A549 (cell line): ENCODE data around the gene SETBP1. TPM values are rescaled to one million over a fixed set of nuclear protein-coding genes. Genes with fewer than 3 reads are reported as not detected.

ENCODE experiments used
- ATAC-seq, 2 experiments: fragments of 200-7000 bp in 1 of 2; fragments of >200 bp in 1 of 2; cut with Nextera tagmentation in 1 of 2; cut with Tn5 transposase in 1 of 2; 3 replicates each; pipeline versions ENCODE4 v1.8.0 to v1.9.1; 2018 to 2020; ENCODE audit warnings: mild to moderate bottlenecking in 1 of 2, moderate library complexity in 1 of 2
- CTCF ChIA-PET: fragments of 300-600 bp; sonication (Branson Sonifier 250); formaldehyde crosslinking; extraction: SDS; loops from one replicate; lab custom pipeline; 2021; ENCODE audit warnings: antibody characterized with exemption, inconsistent platforms; lab: Yijun Ruan, JAX
- POLR2A ChIA-PET: fragments of 350-600 bp; formaldehyde crosslinking; extraction: SDS; loops from one replicate; lab custom pipeline; 2021; ENCODE audit warnings: antibody characterized with exemption, inconsistent platforms; lab: Yijun Ruan, JAX
- DNase-seq, 2 experiments: peaks; one replicate each; pipeline versions ENCODE4 v3.0.0 to v3.0.0-alpha.2; 2011 to 2016; ENCODE audit warnings: low read depth in 1 of 2, low spot score in 1 of 2
- FAIRE-seq: peaks from 2 replicates; lab custom pipeline; 2011; peaks lifted over from hg19 to GRCh38; lab: Jason Lieb, UNC
- H3K27ac ChIP-seq, 2 experiments: fragments of >200 bp; sonication (Bioruptor Twin); formaldehyde crosslinking; 3 replicates each; pipeline ENCODE4 v1.5.1; 2016 to 2017
- H3K4me1 ChIP-seq: fragments of >200 bp; sonication (Bioruptor Twin); formaldehyde crosslinking; 3 replicates; pipeline ENCODE4 v1.6.1; 2016
- H3K4me2 ChIP-seq: fragments of >200 bp; sonication (Bioruptor Twin); formaldehyde crosslinking; 3 replicates; pipeline ENCODE4 v1.6.1; 2016
- H3K4me3 ChIP-seq: fragments of >200 bp; sonication (Bioruptor Twin); formaldehyde crosslinking; 3 replicates; pipeline ENCODE4 v1.5.1; 2016
- H3K9me3 ChIP-seq: fragments of >200 bp; sonication (Bioruptor Twin); formaldehyde crosslinking; 3 replicates; pipeline ENCODE4 v1.6.1; 2016
- CBX2 ChIP-seq: fragments of 200-600 bp; sonication (generic); IDR thresholded peaks from 2 replicates; pipeline ENCODE4 v1.6.1; 2016; ENCODE audit warnings: low read depth, mild to moderate bottlenecking, borderline replicate concordance
- CBX8 ChIP-seq: fragments of 200-600 bp; sonication (generic); IDR thresholded peaks from 2 replicates; pipeline ENCODE4 v1.6.1; 2016
- EHF ChIP-seq: fragments of 250-450 bp; sonication (Bioruptor Pico); IDR thresholded peaks from 2 replicates; pipeline ENCODE4 v1.5.0; 2020; ENCODE audit warnings: mild to moderate bottlenecking
- FOSL2 ChIP-seq, 2 experiments: fragments of 450-650 bp in 1 of 2; fragments of >200 bp in 1 of 2; sonication (Bioruptor Twin) in 1 of 2; formaldehyde crosslinking; IDR thresholded peaks; 2 replicates each; pipeline versions ENCODE4 v1.5.0 to v1.6.1; 2016 to 2020; ENCODE audit warnings: mild to moderate bottlenecking in 1 of 2, moderate library complexity in 1 of 2
- FOXS1 ChIP-seq: fragments of 250-450 bp; sonication (Bioruptor Pico); IDR thresholded peaks from 2 replicates; pipeline ENCODE4 v1.5.0; 2020; ENCODE audit warnings: mild to moderate bottlenecking, moderate library complexity
- GATA3 ChIP-seq: IDR thresholded peaks from 2 replicates; pipeline ENCODE4 v1.6.1; 2012; ENCODE audit warnings: borderline replicate concordance
- HDAC2 ChIP-seq: fragments of 200-600 bp; sonication (generic); IDR thresholded peaks from 2 replicates; pipeline ENCODE4 v1.6.1; 2016
- JUNB ChIP-seq: fragments of >200 bp; sonication (Bioruptor Twin); formaldehyde crosslinking; IDR thresholded peaks from 2 replicates; pipeline ENCODE4 v1.6.1; 2016
- NFE2L2 ChIP-seq: fragments of 150-350 bp; conservative IDR thresholded peaks from 2 replicates; pipeline ENCODE4 v1.6.1; 2014; ENCODE audit warnings: low read length
- NPAS2 ChIP-seq: fragments of 250-450 bp; sonication (Bioruptor Pico); IDR thresholded peaks from 2 replicates; pipeline ENCODE4 v1.8.0; 2022; ENCODE audit warnings: mild to moderate bottlenecking, moderate library complexity, borderline replicate concordance
- NR3C1 ChIP-seq: fragments of >200 bp; sonication (Bioruptor Twin); formaldehyde crosslinking; IDR thresholded peaks from 3 replicates; pipeline ENCODE4 v1.6.1; 2017
- PHF8 ChIP-seq: fragments of 200-600 bp; sonication (generic); IDR thresholded peaks from 2 replicates; pipeline ENCODE4 v1.6.1; 2016; ENCODE audit warnings: low read depth, mild to moderate bottlenecking, antibody characterized with exemption, moderate library complexity, borderline replicate concordance
- POLR2A ChIP-seq: IDR thresholded peaks from 2 replicates; pipeline ENCODE4 v1.6.1; 2012; ENCODE audit warnings: mild to moderate bottlenecking, low read length
- RCOR1 ChIP-seq: fragments of 150-350 bp; IDR thresholded peaks from 2 replicates; pipeline ENCODE4 v1.6.1; 2014; ENCODE audit warnings: antibody characterized with exemption, low read length, low read depth
- RNF2 ChIP-seq: fragments of 200-600 bp; sonication (generic); IDR thresholded peaks from 2 replicates; pipeline ENCODE4 v1.6.1; 2016; ENCODE audit warnings: low read depth, mild to moderate bottlenecking, antibody characterized with exemption, moderate library complexity, borderline replicate concordance
- ZC3H11A ChIP-seq: fragments of 450-650 bp; IDR thresholded peaks from 2 replicates; pipeline ENCODE4 v1.6.1; 2014; ENCODE audit warnings: antibody characterized with exemption, mild to moderate bottlenecking
- ZNF302 ChIP-seq: fragments of 250-450 bp; sonication (Bioruptor Pico); IDR thresholded peaks from 2 replicates; pipeline ENCODE4 v1.9.0; 2021; ENCODE audit warnings: inconsistent platforms, mild to moderate bottlenecking, moderate library complexity
- WGBS: methylation state at CpG from one replicate; pipeline ENCODE4 v1.1.6; 2017; ENCODE audit errors: missing lambda C conversion rate; 5-methylcytosine and 5-hydroxymethylcytosine counted together
- polyA plus RNA-seq, 4 experiments: library from polyadenylated mRNA; depleted of rRNA in 3 of 4; stranded (reverse); fragments of >200 nt; fragmentation: RNase III in 1 of 4; extraction: RNeasy Plus Mini Kit Qiagen cat#74134 plus additional on column Dnase treatment in 1 of 4; gene quantifications; 2 replicates in 3 of 4; 3 replicates in 1 of 4; pipeline ENCODE4 v1.2.3, GENCODE V29; 2011 to 2017
- TF ChIP-seq, protein P1 (sequence below): fragments of 150-350 bp; IDR thresholded peaks from 2 replicates; pipeline ENCODE4 v1.6.1; 2014; ENCODE audit warnings: low read depth, mild to moderate bottlenecking, low read length
- TF ChIP-seq, protein P2 (sequence below): IDR thresholded peaks from 2 replicates; pipeline ENCODE4 v1.6.1; 2012; ENCODE audit warnings: low read depth, borderline replicate concordance
- TF ChIP-seq, protein P3 (sequence below): fragments of 250-450 bp; sonication (Bioruptor Pico); IDR thresholded peaks from 2 replicates; pipeline ENCODE4 v1.5.0; 2020; ENCODE audit warnings: low read depth, mild to moderate bottlenecking, moderate library complexity
- TF ChIP-seq, protein P4 (sequence below): fragments of >200 bp; sonication (Bioruptor Twin); formaldehyde crosslinking; IDR thresholded peaks from 2 replicates; pipeline ENCODE4 v1.6.1; 2016
- TF ChIP-seq, protein P5 (sequence below): fragments of 250-450 bp; sonication (Bioruptor Pico); IDR thresholded peaks from 2 replicates; pipeline ENCODE4 v1.5.0; 2021; ENCODE audit warnings: mild to moderate bottlenecking, moderate library complexity, borderline replicate concordance
- TF ChIP-seq, protein P6 (sequence below): fragments of >200 bp; sonication (Bioruptor Twin); formaldehyde crosslinking; IDR thresholded peaks from 3 replicates; pipeline ENCODE4 v1.6.1; 2016
- TF ChIP-seq, protein P7 (sequence below): fragments of >200 bp; sonication (Bioruptor Twin); formaldehyde crosslinking; IDR thresholded peaks from 3 replicates; pipeline ENCODE4 v1.5.1; 2016
- TF ChIP-seq, protein P8 (sequence below): fragments of 200-600 bp; sonication (generic); IDR thresholded peaks from 2 replicates; pipeline ENCODE4 v1.6.1; 2016; ENCODE audit warnings: antibody characterized with exemption, mild to moderate bottlenecking, moderate library complexity

SETBP1 gene
- polyA plus RNA-seq, 2 of the 4 experiments (the other 2 are of a cell fraction): 0.50 to 1.9 TPM

DNA sequence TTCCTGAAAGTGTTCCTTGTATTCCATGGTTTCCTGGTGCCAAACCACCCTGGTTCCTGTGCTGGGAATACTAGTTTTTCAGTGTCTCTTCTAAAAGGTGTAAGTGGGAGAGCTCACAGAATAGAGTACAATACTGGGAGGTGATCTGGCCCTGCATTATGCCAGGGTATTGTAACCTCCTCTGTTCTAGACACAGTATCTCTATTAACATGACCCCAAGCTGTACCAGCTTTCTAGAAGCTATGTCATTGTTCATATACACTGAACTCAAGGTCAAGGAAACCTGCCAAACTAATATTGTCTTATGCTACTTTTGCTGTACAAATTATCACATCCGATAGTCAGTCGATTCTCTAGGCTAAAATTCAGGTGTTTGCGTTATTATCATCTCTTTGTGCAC lies 32.7 kb downstream of the SETBP1 start:
- 85% methylated on average over 3 of the region's 3 CpGs for WGBS
- no peak for DNase-seq
- POLR2A ChIA-PET: no interaction called here
- no peak for FAIRE-seq
- Histone ChIP-seq H3K4me2 (no peak overlapping the region), H3K9me3 (no peaks in the 10 kb centered on the region), H3K27ac (no peak overlapping the region), H3K4me1 (no peaks in the 10 kb centered on the region), H3K4me3 (no peak overlapping the region)
- CTCF ChIA-PET: no interaction called here
- TF ChIP-seq RCOR1: no peak
- TF ChIP-seq RNF2: no peak
- TF ChIP-seq, protein P1, sequence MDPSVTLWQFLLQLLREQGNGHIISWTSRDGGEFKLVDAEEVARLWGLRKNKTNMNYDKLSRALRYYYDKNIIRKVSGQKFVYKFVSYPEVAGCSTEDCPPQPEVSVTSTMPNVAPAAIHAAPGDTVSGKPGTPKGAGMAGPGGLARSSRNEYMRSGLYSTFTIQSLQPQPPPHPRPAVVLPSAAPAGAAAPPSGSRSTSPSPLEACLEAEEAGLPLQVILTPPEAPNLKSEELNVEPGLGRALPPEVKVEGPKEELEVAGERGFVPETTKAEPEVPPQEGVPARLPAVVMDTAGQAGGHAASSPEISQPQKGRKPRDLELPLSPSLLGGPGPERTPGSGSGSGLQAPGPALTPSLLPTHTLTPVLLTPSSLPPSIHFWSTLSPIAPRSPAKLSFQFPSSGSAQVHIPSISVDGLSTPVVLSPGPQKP: no peak
- no peak for TF ChIP-seq GATA3
- TF ChIP-seq NPAS2 (CRISPR knock-in tag): no peak
- TF ChIP-seq, protein P2, sequence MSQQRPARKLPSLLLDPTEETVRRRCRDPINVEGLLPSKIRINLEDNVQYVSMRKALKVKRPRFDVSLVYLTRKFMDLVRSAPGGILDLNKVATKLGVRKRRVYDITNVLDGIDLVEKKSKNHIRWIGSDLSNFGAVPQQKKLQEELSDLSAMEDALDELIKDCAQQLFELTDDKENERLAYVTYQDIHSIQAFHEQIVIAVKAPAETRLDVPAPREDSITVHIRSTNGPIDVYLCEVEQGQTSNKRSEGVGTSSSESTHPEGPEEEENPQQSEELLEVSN: no peak
- no peak for TF ChIP-seq EHF (CRISPR knock-in tag)
- no peak for TF ChIP-seq CBX2
- TF ChIP-seq ZNF302 (CRISPR knock-in tag): no peak
- TF ChIP-seq FOSL2 (IDR thresholded peaks at IDR 0.05): no peak
- TF ChIP-seq FOSL2 (CRISPR knock-in tag; IDR thresholded peaks at IDR 0.05): no peak
- TF ChIP-seq, protein P3, sequence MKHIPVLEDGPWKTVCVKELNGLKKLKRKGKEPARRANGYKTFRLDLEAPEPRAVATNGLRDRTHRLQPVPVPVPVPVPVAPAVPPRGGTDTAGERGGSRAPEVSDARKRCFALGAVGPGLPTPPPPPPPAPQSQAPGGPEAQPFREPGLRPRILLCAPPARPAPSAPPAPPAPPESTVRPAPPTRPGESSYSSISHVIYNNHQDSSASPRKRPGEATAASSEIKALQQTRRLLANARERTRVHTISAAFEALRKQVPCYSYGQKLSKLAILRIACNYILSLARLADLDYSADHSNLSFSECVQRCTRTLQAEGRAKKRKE: no peak
- TF ChIP-seq, protein P4, sequence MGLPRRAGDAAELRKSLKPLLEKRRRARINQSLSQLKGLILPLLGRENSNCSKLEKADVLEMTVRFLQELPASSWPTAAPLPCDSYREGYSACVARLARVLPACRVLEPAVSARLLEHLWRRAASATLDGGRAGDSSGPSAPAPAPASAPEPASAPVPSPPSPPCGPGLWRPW: no peak
- TF ChIP-seq JUNB: no peak
- TF ChIP-seq FOXS1 (CRISPR knock-in tag): no peak
- TF ChIP-seq, protein P5, sequence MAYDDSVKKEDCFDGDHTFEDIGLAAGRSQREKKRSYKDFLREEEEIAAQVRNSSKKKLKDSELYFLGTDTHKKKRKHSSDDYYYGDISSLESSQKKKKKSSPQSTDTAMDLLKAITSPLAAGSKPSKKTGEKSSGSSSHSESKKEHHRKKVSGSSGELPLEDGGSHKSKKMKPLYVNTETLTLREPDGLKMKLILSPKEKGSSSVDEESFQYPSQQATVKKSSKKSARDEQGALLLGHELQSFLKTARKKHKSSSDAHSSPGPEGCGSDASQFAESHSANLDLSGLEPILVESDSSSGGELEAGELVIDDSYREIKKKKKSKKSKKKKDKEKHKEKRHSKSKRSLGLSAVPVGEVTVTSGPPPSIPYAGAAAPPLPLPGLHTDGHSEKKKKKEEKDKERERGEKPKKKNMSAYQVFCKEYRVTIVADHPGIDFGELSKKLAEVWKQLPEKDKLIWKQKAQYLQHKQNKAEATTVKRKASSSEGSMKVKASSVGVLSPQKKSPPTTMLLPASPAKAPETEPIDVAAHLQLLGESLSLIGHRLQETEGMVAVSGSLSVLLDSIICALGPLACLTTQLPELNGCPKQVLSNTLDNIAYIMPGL (CRISPR knock-in tag): no peak
- TF ChIP-seq HDAC2: no peak
- TF ChIP-seq CBX8: no peak
- TF ChIP-seq, protein P6, sequence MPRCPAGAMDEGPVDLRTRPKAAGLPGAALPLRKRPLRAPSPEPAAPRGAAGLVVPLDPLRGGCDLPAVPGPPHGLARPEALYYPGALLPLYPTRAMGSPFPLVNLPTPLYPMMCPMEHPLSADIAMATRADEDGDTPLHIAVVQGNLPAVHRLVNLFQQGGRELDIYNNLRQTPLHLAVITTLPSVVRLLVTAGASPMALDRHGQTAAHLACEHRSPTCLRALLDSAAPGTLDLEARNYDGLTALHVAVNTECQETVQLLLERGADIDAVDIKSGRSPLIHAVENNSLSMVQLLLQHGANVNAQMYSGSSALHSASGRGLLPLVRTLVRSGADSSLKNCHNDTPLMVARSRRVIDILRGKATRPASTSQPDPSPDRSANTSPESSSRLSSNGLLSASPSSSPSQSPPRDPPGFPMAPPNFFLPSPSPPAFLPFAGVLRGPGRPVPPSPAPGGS: no peak
- ATAC-seq: no peak

DNA sequence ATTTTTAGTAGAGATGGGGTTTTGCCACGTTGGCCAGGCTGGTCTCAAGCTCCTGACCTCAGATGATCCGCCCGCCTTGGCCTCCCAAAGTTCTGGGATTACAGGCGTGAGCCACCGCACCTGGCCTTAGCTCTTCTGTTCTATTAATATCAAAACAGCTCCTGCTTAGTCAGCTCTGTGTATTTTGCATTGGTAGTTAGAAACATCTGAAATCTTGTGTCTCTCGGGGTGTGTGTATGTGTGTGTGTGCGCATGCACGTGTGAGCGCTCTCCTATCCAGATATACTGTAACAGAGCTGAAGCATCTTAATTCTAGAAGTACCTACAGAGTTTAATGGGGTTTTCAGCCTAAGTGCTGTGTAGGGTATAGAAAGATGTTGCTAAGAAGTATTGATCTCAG lies 33.7 kb downstream of the SETBP1 start:
- FAIRE-seq: no peak
- H3K27ac ChIP-seq: no peak overlapping the region
- 82% methylated on average over 9 of the region's 9 CpGs for WGBS
- no peak for ATAC-seq
- no peak overlapping the region for H3K4me3 ChIP-seq
- TF ChIP-seq, protein P7, sequence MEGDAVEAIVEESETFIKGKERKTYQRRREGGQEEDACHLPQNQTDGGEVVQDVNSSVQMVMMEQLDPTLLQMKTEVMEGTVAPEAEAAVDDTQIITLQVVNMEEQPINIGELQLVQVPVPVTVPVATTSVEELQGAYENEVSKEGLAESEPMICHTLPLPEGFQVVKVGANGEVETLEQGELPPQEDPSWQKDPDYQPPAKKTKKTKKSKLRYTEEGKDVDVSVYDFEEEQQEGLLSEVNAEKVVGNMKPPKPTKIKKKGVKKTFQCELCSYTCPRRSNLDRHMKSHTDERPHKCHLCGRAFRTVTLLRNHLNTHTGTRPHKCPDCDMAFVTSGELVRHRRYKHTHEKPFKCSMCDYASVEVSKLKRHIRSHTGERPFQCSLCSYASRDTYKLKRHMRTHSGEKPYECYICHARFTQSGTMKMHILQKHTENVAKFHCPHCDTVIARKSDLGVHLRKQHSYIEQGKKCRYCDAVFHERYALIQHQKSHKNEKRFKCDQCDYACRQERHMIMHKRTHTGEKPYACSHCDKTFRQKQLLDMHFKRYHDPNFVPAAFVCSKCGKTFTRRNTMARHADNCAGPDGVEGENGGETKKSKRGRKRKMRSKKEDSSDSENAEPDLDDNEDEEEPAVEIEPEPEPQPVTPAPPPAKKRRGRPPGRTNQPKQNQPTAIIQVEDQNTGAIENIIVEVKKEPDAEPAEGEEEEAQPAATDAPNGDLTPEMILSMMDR: no peak
- TF ChIP-seq, protein P4: no peak
- TF ChIP-seq, protein P8, sequence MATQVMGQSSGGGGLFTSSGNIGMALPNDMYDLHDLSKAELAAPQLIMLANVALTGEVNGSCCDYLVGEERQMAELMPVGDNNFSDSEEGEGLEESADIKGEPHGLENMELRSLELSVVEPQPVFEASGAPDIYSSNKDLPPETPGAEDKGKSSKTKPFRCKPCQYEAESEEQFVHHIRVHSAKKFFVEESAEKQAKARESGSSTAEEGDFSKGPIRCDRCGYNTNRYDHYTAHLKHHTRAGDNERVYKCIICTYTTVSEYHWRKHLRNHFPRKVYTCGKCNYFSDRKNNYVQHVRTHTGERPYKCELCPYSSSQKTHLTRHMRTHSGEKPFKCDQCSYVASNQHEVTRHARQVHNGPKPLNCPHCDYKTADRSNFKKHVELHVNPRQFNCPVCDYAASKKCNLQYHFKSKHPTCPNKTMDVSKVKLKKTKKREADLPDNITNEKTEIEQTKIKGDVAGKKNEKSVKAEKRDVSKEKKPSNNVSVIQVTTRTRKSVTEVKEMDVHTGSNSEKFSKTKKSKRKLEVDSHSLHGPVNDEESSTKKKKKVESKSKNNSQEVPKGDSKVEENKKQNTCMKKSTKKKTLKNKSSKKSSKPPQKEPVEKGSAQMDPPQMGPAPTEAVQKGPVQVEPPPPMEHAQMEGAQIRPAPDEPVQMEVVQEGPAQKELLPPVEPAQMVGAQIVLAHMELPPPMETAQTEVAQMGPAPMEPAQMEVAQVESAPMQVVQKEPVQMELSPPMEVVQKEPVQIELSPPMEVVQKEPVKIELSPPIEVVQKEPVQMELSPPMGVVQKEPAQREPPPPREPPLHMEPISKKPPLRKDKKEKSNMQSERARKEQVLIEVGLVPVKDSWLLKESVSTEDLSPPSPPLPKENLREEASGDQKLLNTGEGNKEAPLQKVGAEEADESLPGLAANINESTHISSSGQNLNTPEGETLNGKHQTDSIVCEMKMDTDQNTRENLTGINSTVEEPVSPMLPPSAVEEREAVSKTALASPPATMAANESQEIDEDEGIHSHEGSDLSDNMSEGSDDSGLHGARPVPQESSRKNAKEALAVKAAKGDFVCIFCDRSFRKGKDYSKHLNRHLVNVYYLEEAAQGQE: no peak
- TF ChIP-seq RCOR1 (no peak), POLR2A (no peak), NR3C1 (no peak), ZC3H11A (no peak), PHF8 (no peak), ZNF302 (CRISPR knock-in tag) (no peak), NFE2L2 (no peak), CBX8 (no peak)
- ChIA-PET CTCF (no interaction called here), POLR2A (no interaction called here)
- DNase-seq: no peak
- H3K4me2 ChIP-seq: no peak overlapping the region
- no peaks in the 10 kb centered on the region for H3K4me1 ChIP-seq
- H3K9me3 ChIP-seq: no peaks in the 10 kb centered on the region
